Aortic smooth muscle cell (primary cell): ENCODE results near the gene TBX1. TPM values are rescaled to one million over a fixed set of nuclear protein-coding genes. Genes with fewer than 3 reads are reported as not detected.

ENCODE experiments used
- total RNA-seq: library from RNA; depleted of rRNA; stranded (reverse); fragments of >200 nt; gene quantifications from 2 replicates; pipeline ENCODE4 v1.2.3, GENCODE V29; 2014

The TBX1 gene
- total RNA-seq = 0.12 and 0.13 TPM in 2 replicates

GRCh38 chr22:19760058-19760950 is at the start of gene TBX1:
Gene TBX1 (plus strand): TSS chr22:19760778. CDS start chr22:19760844, 66 bp downstream.

GRCh38 chr22:19714312-19715187 is 46.0 kb upstream of the TBX1 start, which contains the start of gene SEPTIN5:
Gene SEPTIN5 (plus strand): TSS chr22:19714503. CDS start chr22:19714589, 86 bp downstream.

GRCh38 chr22:19723232-19723982 is 37.2 kb upstream of the TBX1 start, which contains the start of gene GP1BB:
Gene GP1BB (plus strand): TSS chr22:19723539. CDS start chr22:19723570, 31 bp downstream.

Other genes with a start within 250 kb of the TBX1 start
- gene CLDN5, start 236.4 kb upstream of the TBX1 start, total RNA-seq = 7.7 and 17.2 TPM in 2 replicates
- 25.6 and 30.7 TPM in 2 replicates for gene SEPTIN5, start 46.3 kb upstream of the TBX1 start, total RNA-seq
- gene GP1BB, start 37.2 kb upstream of the TBX1 start, total RNA-seq = 1.6 and 2.1 TPM in 2 replicates
- 6.1 and 8.5 TPM in 2 replicates for gene GNB1L, start 94.1 kb downstream of the TBX1 start, total RNA-seq
- 10.6 and 11.9 TPM in 2 replicates for gene RTL10, start 94.1 kb downstream of the TBX1 start, total RNA-seq
- gene COMT, start 181.0 kb downstream of the TBX1 start, total RNA-seq = 184 and 209 TPM in 2 replicates
- gene TXNRD2, start 181.0 kb downstream of the TBX1 start, total RNA-seq = 26.7 and 29.3 TPM in 2 replicates